Prostate gland (tissue), 2 donors: ENCODE measurements around the gene PRDX2. TPM values are rescaled to one million over a fixed set of nuclear protein-coding genes. Genes with fewer than 3 reads are reported as not detected.
A peak's percentile ranks its signal among the peaks of the same experiment; 100 is the strongest.

ENCODE experiments used
- DNase-seq: peaks from one replicate; pipeline ENCODE4 v3.0.0-alpha.2; 2019; ENCODE audit warnings: low spot score
- H3K27ac ChIP-seq, 2 donors: fragments of 200-600 bp; sonication (generic); 2 replicates each; pipeline ENCODE4 v1.5.1; 2017 to 2019
- H3K27me3 ChIP-seq: fragments of 200-600 bp; sonication (generic); replicated peaks from 2 replicates; pipeline ENCODE4 v1.5.1; 2019; ENCODE audit not compliant: insufficient read depth
- H3K36me3 ChIP-seq, 2 donors: fragments of 200-600 bp; sonication (generic); 1 replicate in 1 of 2; 2 replicates in 1 of 2; pipeline versions ENCODE4 v1.5.1 to v1.8.1; 2017 to 2019
- H3K4me1 ChIP-seq: fragments of 200-600 bp; sonication (generic); replicated peaks from 2 replicates; pipeline ENCODE4 v1.5.1; 2019
- H3K4me3 ChIP-seq, 2 donors: fragments of 200-600 bp; sonication (generic); 2 replicates each; pipeline ENCODE4 v1.5.1; 2017 to 2019
- H3K9me3 ChIP-seq: fragments of 200-600 bp; sonication (generic); 2 replicates; pipeline ENCODE4 v1.5.1; 2017
- CTCF ChIP-seq, 4 experiments: fragments of 200-600 bp in 2 of 4; fragments of 450-650 bp in 2 of 4; sonication (generic) in 2 of 4; IDR thresholded peaks; 1 replicate in 3 of 4; 2 replicates in 1 of 4; pipeline ENCODE4 v1.5.1; 2016 to 2019; ENCODE audit warnings: antibody characterized with exemption in 4 of 4, mild to moderate bottlenecking in 2 of 4, moderate library complexity in 2 of 4
- POLR2A ChIP-seq: fragments of 450-650 bp; IDR thresholded peaks from one replicate; pipeline ENCODE4 v1.6.1; 2016; ENCODE audit warnings: antibody characterized with exemption, mild to moderate bottlenecking
- POLR2AphosphoS5 ChIP-seq: sonication (generic); formaldehyde crosslinking; IDR thresholded peaks from one replicate; pipeline ENCODE4 v1.6.1; 2017; ENCODE audit warnings: antibody characterized with exemption
- WGBS: methylation state at CpG from one replicate; pipeline ENCODE4 v1.1.5; 2018; 5-methylcytosine and 5-hydroxymethylcytosine counted together
- intact Hi-C: fragments of 100-400 bp; cut with DNase I; formaldehyde crosslinking; loops from one replicate; pipeline ENCODE4 v1.14.2; 2022
- total RNA-seq, 2 donors: library from RNA; depleted of rRNA; stranded (reverse); fragments of >200 nt; gene quantifications; one replicate each; pipeline ENCODE4 v1.1.0, GENCODE V29; 2016

The PRDX2 gene
- total RNA-seq, 2 donors from 2014 or later: 256 to 548 TPM

DNA sequence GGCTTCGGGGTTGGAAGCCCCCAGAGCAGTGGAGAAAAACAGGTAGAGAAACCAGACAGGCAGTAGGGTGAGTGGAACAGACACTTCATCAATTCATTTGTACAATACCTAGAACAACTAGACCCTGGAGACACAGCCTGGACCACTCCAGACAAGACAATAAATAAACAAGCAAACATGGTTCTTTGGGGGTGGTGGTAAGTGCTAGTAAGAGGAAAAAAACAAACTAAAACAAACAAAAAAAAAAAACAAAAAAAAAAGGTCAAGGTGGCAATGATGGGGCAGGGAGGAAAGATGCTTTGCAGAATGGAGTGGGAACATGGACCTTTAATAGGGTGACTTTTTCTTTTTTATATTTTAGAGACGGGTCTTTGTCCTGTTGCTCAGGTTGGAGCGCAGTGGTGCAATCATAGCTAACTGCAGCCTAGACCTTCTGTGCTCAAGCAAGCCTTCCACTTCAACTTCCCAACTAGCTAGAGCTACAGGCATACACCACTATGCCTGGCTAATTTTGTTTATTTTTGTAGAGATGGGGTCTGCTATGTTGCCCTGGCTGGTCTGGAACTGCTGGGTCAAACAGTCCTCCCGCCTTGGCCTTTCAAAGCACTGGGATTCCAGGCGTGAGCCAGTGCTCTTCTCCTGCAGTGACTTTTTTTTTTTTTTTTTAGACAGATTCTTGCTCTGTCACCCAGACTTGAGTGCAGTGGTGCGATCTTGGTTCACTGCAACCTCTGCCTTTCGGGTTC lies 7.2 kb downstream of the PRDX2 start:
- 68% methylated on average over 7 of the region's 7 CpGs for WGBS
- intact Hi-C loops: loop anchor here (1.0 to 10.0 kb wide), 2 partner anchors 17 to 70 kb away; partner anchors contain the start of gene TNPO2

GRCh38 chr19:12793290-12794195 lies 8.1 kb downstream of the PRDX2 start:
- peaks cover 13% of the 10 kb centered on the region for H3K4me1 ChIP-seq
- peak overlapping the region; percentile 100 for H3K27ac ChIP-seq

More for the DNA sequence above, 7.2 kb downstream of the PRDX2 start:
- H3K4me3 ChIP-seq: peak overlapping the region; percentile 79 to 85
- DNase-seq: no peak
- H3K27me3 ChIP-seq: no peaks in the 10 kb centered on the region
- TF ChIP-seq POLR2AphosphoS5: no peak
- no peak for TF ChIP-seq CTCF (IDR thresholded peaks at IDR 0.05)
- no peak for TF ChIP-seq POLR2A
- H3K9me3 ChIP-seq: no peaks in the 10 kb centered on the region
- peak overlapping the region; percentile 100 for H3K27ac ChIP-seq
- peaks cover 5% of the 10 kb centered on the region for H3K4me1 ChIP-seq
- peaks cover 0 to 4% of the 10 kb centered on the region in 2 donors for H3K36me3 ChIP-seq

GRCh38 chr19:12792853-12793289 lies 8.7 kb downstream of the PRDX2 start:
- 0% methylated on average over 22 of the region's 22 CpGs for WGBS
- H3K4me3 ChIP-seq: peak overlapping the region; percentile 79 to 85
- intact Hi-C loops: loop anchor here (10.0 kb wide), 1 partner anchor 68 kb away; the partner anchor contains the start of gene TNPO2
- no peaks in the 10 kb centered on the region for H3K36me3 ChIP-seq
- TF ChIP-seq CTCF (IDR thresholded peaks at IDR 0.05) (no peak), POLR2A (peak; percentile 34), POLR2AphosphoS5 (no peak)
- H3K4me1 ChIP-seq: peaks cover 20% of the 10 kb centered on the region
- H3K27ac ChIP-seq: peak overlapping the region; percentile 100
- H3K27me3 ChIP-seq: no peaks in the 10 kb centered on the region
- no peaks in the 10 kb centered on the region for H3K9me3 ChIP-seq
- DNase-seq: no peak

More at GRCh38 chr19:12793290-12794195, 8.1 kb downstream of the PRDX2 start:
- Histone ChIP-seq H3K9me3 (no peaks in the 10 kb centered on the region), H3K4me3 (peak overlapping the region; percentile 79 to 85), H3K27me3 (no peaks in the 10 kb centered on the region), H3K36me3 (no peaks in the 10 kb centered on the region)
- intact Hi-C loops: loop anchor here (1.0 to 10.0 kb wide), 2 partner anchors 16 to 69 kb away; partner anchors contain the start of gene TNPO2
- TF ChIP-seq CTCF (IDR thresholded peaks at IDR 0.05) (peak in 1 of 4 experiments; percentile 30), POLR2AphosphoS5 (peak; percentile 98), POLR2A (peak; percentile 94)
- 0% methylated on average over 18 of the region's 81 CpGs for WGBS
- peak; percentile 94 for DNase-seq

DNA sequence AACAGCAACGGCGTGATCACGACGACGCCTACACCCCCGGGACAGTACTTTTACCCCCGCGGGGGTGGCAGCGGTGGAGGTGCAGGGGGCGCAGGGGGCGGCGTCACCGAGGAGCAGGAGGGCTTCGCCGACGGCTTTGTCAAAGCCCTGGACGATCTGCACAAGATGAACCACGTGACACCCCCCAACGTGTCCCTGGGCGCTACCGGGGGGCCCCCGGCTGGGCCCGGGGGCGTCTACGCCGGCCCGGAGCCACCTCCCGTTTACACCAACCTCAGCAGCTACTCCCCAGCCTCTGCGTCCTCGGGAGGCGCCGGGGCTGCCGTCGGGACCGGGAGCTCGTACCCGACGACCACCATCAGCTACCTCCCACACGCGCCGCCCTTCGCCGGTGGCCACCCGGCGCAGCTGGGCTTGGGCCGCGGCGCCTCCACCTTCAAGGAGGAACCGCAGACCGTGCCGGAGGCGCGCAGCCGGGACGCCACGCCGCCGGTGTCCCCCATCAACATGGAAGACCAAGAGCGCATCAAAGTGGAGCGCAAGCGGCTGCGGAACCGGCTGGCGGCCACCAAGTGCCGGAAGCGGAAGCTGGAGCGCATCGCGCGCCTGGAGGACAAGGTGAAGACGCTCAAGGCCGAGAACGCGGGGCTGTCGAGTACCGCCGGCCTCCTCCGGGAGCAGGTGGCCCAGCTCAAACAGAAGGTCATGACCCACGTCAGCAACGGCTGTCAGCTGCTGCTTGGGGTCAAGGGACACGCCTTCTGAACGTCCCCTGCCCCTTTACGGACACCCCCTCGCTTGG lies 9.3 kb downstream of the PRDX2 start:
- H3K9me3 ChIP-seq: no peaks in the 10 kb centered on the region
- TF ChIP-seq POLR2AphosphoS5: peak; percentile 58
- peak in 2 of 4 experiments; percentile 12 to 18 for TF ChIP-seq CTCF (IDR thresholded peaks at IDR 0.05)
- TF ChIP-seq POLR2A: no peak
- peak; percentile 57 for DNase-seq
- intact Hi-C loops: loop anchor here (10.0 kb wide), 1 partner anchor 67 kb away; the partner anchor contains the start of gene TNPO2
- under 1% methylated on average over 74 of the region's 84 CpGs for WGBS
- H3K36me3 ChIP-seq: no peaks in the 10 kb centered on the region
- peaks cover 24% of the 10 kb centered on the region for H3K4me1 ChIP-seq
- H3K27ac ChIP-seq: peak overlapping the region; percentile 100
- H3K27me3 ChIP-seq: no peaks in the 10 kb centered on the region
- H3K4me3 ChIP-seq: peak overlapping the region; percentile 79 to 85
